ENCODE data around the gene AUTS2. TPM values are rescaled to one million over a fixed set of nuclear protein-coding genes. Genes with fewer than 3 reads are reported as not detected.

Gene AUTS2
- total RNA-seq, 1 experiment from 2014 or later, result not detected

- no TSS peak for BruUV-seq (replicated peaks)
- CTCF ChIA-PET, result no interaction called here
These were observed 727.3 kb downstream of the AUTS2 start for GRCh38 chr7:70325509-70326101.

GRCh38 chr7:70334295-70334694 is 736.0 kb downstream of the AUTS2 start:
- intact Hi-C loops (cut with micrococcal nuclease; ENCODE audit: unreplicated experiment), result no loop called here
- Mint-ChIP-seq H3K27me3 (ENCODE audit: unreplicated experiment) (no peaks in the 10 kb centered on the region), H3K9me3 (ENCODE audit: low read depth, unreplicated experiment) (peaks cover 3% of the 10 kb centered on the region), H3K4me3 (ENCODE audit: low read depth, unreplicated experiment) (no peak overlapping the region), H3K4me1 (ENCODE audit: low read depth, unreplicated experiment) (no peaks in the 10 kb centered on the region), H3K27ac (ENCODE audit: unreplicated experiment) (no peak overlapping the region), H3K36me3 (ENCODE audit: insufficient read depth, unreplicated experiment) (no peaks in the 10 kb centered on the region)
- TF ChIP-seq, protein P1, sequence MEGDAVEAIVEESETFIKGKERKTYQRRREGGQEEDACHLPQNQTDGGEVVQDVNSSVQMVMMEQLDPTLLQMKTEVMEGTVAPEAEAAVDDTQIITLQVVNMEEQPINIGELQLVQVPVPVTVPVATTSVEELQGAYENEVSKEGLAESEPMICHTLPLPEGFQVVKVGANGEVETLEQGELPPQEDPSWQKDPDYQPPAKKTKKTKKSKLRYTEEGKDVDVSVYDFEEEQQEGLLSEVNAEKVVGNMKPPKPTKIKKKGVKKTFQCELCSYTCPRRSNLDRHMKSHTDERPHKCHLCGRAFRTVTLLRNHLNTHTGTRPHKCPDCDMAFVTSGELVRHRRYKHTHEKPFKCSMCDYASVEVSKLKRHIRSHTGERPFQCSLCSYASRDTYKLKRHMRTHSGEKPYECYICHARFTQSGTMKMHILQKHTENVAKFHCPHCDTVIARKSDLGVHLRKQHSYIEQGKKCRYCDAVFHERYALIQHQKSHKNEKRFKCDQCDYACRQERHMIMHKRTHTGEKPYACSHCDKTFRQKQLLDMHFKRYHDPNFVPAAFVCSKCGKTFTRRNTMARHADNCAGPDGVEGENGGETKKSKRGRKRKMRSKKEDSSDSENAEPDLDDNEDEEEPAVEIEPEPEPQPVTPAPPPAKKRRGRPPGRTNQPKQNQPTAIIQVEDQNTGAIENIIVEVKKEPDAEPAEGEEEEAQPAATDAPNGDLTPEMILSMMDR (IDR thresholded peaks at IDR 0.05; ENCODE audit: unreplicated experiment), result no peak
- CTCF ChIA-PET, result no interaction called here
- BruUV-seq (replicated peaks), result no TSS peak
- no peak for DNase-seq

More at GRCh38 chr7:70325509-70326101, 727.3 kb downstream of the AUTS2 start:
- Mint-ChIP-seq H3K4me3 (ENCODE audit: low read depth, unreplicated experiment) (no peak overlapping the region), H3K27ac (ENCODE audit: unreplicated experiment) (no peak overlapping the region), H3K36me3 (ENCODE audit: insufficient read depth, unreplicated experiment) (no peaks in the 10 kb centered on the region), H3K9me3 (ENCODE audit: low read depth, unreplicated experiment) (peaks cover 9% of the 10 kb centered on the region), H3K4me1 (ENCODE audit: low read depth, unreplicated experiment) (no peaks in the 10 kb centered on the region), H3K27me3 (ENCODE audit: unreplicated experiment) (no peaks in the 10 kb centered on the region)
- DNase-seq, result no peak
- intact Hi-C loops (cut with micrococcal nuclease; ENCODE audit: unreplicated experiment), result no loop called here
- TF ChIP-seq, protein P1 (IDR thresholded peaks at IDR 0.05; ENCODE audit: unreplicated experiment), result no peak

GRCh38 chr7:70334871-70335270 is 736.6 kb downstream of the AUTS2 start:
- Mint-ChIP-seq H3K9me3 (ENCODE audit: low read depth, unreplicated experiment) (peaks cover 3% of the 10 kb centered on the region), H3K36me3 (ENCODE audit: insufficient read depth, unreplicated experiment) (no peaks in the 10 kb centered on the region), H3K4me3 (ENCODE audit: low read depth, unreplicated experiment) (no peak overlapping the region), H3K27me3 (ENCODE audit: unreplicated experiment) (no peaks in the 10 kb centered on the region), H3K4me1 (ENCODE audit: low read depth, unreplicated experiment) (no peaks in the 10 kb centered on the region), H3K27ac (ENCODE audit: unreplicated experiment) (no peak overlapping the region)
- DNase-seq, result no peak
- BruUV-seq (replicated peaks), result no TSS peak
- TF ChIP-seq, protein P1 (IDR thresholded peaks at IDR 0.05; ENCODE audit: unreplicated experiment), result no peak
- intact Hi-C loops (cut with micrococcal nuclease; ENCODE audit: unreplicated experiment), result no loop called here
- CTCF ChIA-PET, result interaction anchor here (0.6 kb wide), 1 partner anchor 38 kb away, joined by 3 read pairs; no protein-coding TSS in a partner anchor

- Mint-ChIP-seq H3K27ac (ENCODE audit: unreplicated experiment) (no peak overlapping the region), H3K4me3 (ENCODE audit: low read depth, unreplicated experiment) (no peak overlapping the region), H3K4me1 (ENCODE audit: low read depth, unreplicated experiment) (no peaks in the 10 kb centered on the region), H3K27me3 (ENCODE audit: unreplicated experiment) (no peaks in the 10 kb centered on the region), H3K9me3 (ENCODE audit: low read depth, unreplicated experiment) (no peaks in the 10 kb centered on the region), H3K36me3 (ENCODE audit: insufficient read depth, unreplicated experiment) (no peaks in the 10 kb centered on the region)
- DNase-seq, result no peak
- intact Hi-C loops (cut with micrococcal nuclease; ENCODE audit: unreplicated experiment), result no loop called here
- CTCF ChIA-PET, result no interaction called here
- no TSS peak for BruUV-seq (replicated peaks)
- TF ChIP-seq, protein P1 (IDR thresholded peaks at IDR 0.05; ENCODE audit: unreplicated experiment), result no peak
These were observed 738.3 kb downstream of the AUTS2 start for GRCh38 chr7:70336536-70336935.
